Measurements from ENCODE around the gene IRAG1.

IRAG1 gene

GRCh38 chr11:10645212-10645795 lies 48.3 kb downstream of the IRAG1 start:
- DNase-seq = no peak

Measured in NCI-H526 treated with DMSO at 0.1 percent for 48 hours (cell line).